ENCODE data around the gene CHSY1.

The CHSY1 gene

GRCh38 chr15:101264911-101265641, 13.2 kb upstream of the CHSY1 start:
- H3K4me3 ChIP-seq (ENCODE audit: low read depth in 1 of 2, low read length in 1 of 2) = no peak overlapping the region
- no peaks in the 10 kb centered on the region for H3K9me3 ChIP-seq
- H3K4me1 ChIP-seq (ENCODE audit: control insufficient read depth in 1 of 2, insufficient read depth in 1 of 2, low read depth in 1 of 2, low read length in 1 of 2) = no peaks in the 10 kb centered on the region
- H3K36me3 ChIP-seq = peaks cover 20% of the 10 kb centered on the region
- no peaks in the 10 kb centered on the region for H3K27me3 ChIP-seq
- no peak overlapping the region for H3K27ac ChIP-seq
- TF ChIP-seq CTCF (IDR thresholded peaks at IDR 0.05) = no peak

- Histone ChIP-seq H3K4me1 (ENCODE audit: control insufficient read depth in 1 of 2, insufficient read depth in 1 of 2, low read depth in 1 of 2, low read length in 1 of 2) (no peaks in the 10 kb centered on the region), H3K27me3 (no peaks in the 10 kb centered on the region), H3K9me3 (no peaks in the 10 kb centered on the region), H3K27ac (no peak overlapping the region), H3K36me3 (peaks cover 11% of the 10 kb centered on the region), H3K4me3 (ENCODE audit: low read depth in 1 of 2, low read length in 1 of 2) (no peak overlapping the region)
- no peak for TF ChIP-seq CTCF (IDR thresholded peaks at IDR 0.05)
These were observed 12.2 kb upstream of the CHSY1 start for GRCh38 chr15:101264011-101264410.

GRCh38 chr15:101262551-101262950, 10.7 kb upstream of the CHSY1 start:
- no peaks in the 10 kb centered on the region for H3K27me3 ChIP-seq
- peaks cover 0 to 5% of the 10 kb centered on the region in 2 experiments for H3K4me1 ChIP-seq (ENCODE audit: control insufficient read depth in 1 of 2, insufficient read depth in 1 of 2, low read depth in 1 of 2, low read length in 1 of 2)
- H3K4me3 ChIP-seq (ENCODE audit: low read depth in 1 of 2, low read length in 1 of 2) = no peak overlapping the region
- no peaks in the 10 kb centered on the region for H3K36me3 ChIP-seq
- TF ChIP-seq CTCF (IDR thresholded peaks at IDR 0.05) = no peak
- H3K27ac ChIP-seq = no peak overlapping the region
- no peaks in the 10 kb centered on the region for H3K9me3 ChIP-seq

GRCh38 chr15:101258238-101259144, 6.6 kb upstream of the CHSY1 start:
- Histone ChIP-seq H3K27ac (no peak overlapping the region), H3K9me3 (no peaks in the 10 kb centered on the region), H3K4me1 (ENCODE audit: control insufficient read depth in 1 of 2, insufficient read depth in 1 of 2, low read depth in 1 of 2, low read length in 1 of 2) (peaks cover 0 to 5% of the 10 kb centered on the region in 2 experiments), H3K4me3 (ENCODE audit: low read depth in 1 of 2, low read length in 1 of 2) (no peak overlapping the region), H3K27me3 (no peaks in the 10 kb centered on the region), H3K36me3 (no peaks in the 10 kb centered on the region)
- TF ChIP-seq CTCF (IDR thresholded peaks at IDR 0.05) = peak; percentile 79

GRCh38 chr15:101256757-101257156, 4.9 kb upstream of the CHSY1 start:
- no peak overlapping the region for H3K27ac ChIP-seq
- no peaks in the 10 kb centered on the region for H3K9me3 ChIP-seq
- no peaks in the 10 kb centered on the region for H3K36me3 ChIP-seq
- peaks cover 11 to 14% of the 10 kb centered on the region in 2 experiments for H3K4me1 ChIP-seq (ENCODE audit: control insufficient read depth in 1 of 2, insufficient read depth in 1 of 2, low read depth in 1 of 2, low read length in 1 of 2)
- H3K4me3 ChIP-seq (ENCODE audit: low read depth in 1 of 2, low read length in 1 of 2) = no peak overlapping the region
- TF ChIP-seq CTCF (IDR thresholded peaks at IDR 0.05) = no peak
- no peaks in the 10 kb centered on the region for H3K27me3 ChIP-seq

Data from neutrophil (primary cell).